ENCODE data around the gene DIPK1A.

- TF ChIP-seq CTCF (IDR thresholded peaks at IDR 0.05; ENCODE audit: insufficient read depth, low read depth, low read length) (no peak), EZH2 (IDR thresholded peaks at IDR 0.05; ENCODE audit: insufficient read depth, low read length) (no peak)
Measured at GRCh38 chr1:92864131-92864530, 97.1 kb downstream of the DIPK1A start.
